H9 (cell line): Measurements from ENCODE around the gene EHBP1. TPM values are rescaled to one million over a fixed set of nuclear protein-coding genes. Genes with fewer than 3 reads are reported as not detected.

Experiments
- DNase-seq: peaks from one replicate; pipeline ENCODE4 v3.0.0-alpha.2; 2017
- H2AFZ ChIP-seq: one replicate; pipeline ENCODE4 v1.6.1; 2013; ENCODE audit warnings: mild to moderate bottlenecking, low read length, control low read depth, moderate library complexity
- H2AK5ac ChIP-seq: 2 replicates; pipeline ENCODE4 v1.6.1; 2013; ENCODE audit warnings: low read length, control low read depth, mixed read lengths; ENCODE audit not compliant: insufficient read length
- H2BK120ac ChIP-seq: one replicate; pipeline ENCODE4 v1.6.1; 2013; ENCODE audit warnings: low read depth, mild to moderate bottlenecking, low read length, control low read depth, inconsistent platforms; ENCODE audit not compliant: poor library complexity, severe bottlenecking
- H2BK12ac ChIP-seq: 2 replicates; pipeline ENCODE4 v1.6.1; 2013; ENCODE audit warnings: low read length, control low read depth, mixed read lengths, low read depth; ENCODE audit not compliant: insufficient read length
- H2BK15ac ChIP-seq: 2 replicates; pipeline ENCODE4 v1.6.1; 2013; ENCODE audit warnings: low read depth, low read length, control low read depth
- H2BK20ac ChIP-seq: one replicate; pipeline ENCODE4 v1.6.1; 2013; ENCODE audit warnings: low read depth, mild to moderate bottlenecking, low read length, control low read depth, inconsistent platforms; ENCODE audit not compliant: poor library complexity, severe bottlenecking
- H2BK5ac ChIP-seq: 2 replicates; pipeline ENCODE4 v1.6.1; 2013; ENCODE audit warnings: low read length, control low read depth, mixed read lengths; ENCODE audit not compliant: insufficient read length
- H3K14ac ChIP-seq: 2 replicates; pipeline ENCODE4 v1.6.1; 2013; ENCODE audit warnings: low read length, control low read depth; ENCODE audit not compliant: insufficient read depth
- H3K18ac ChIP-seq: 2 replicates; pipeline ENCODE4 v1.6.1; 2013; ENCODE audit warnings: low read depth, mild to moderate bottlenecking, mixed read lengths, low read length, control low read depth; ENCODE audit not compliant: insufficient read length
- H3K23ac ChIP-seq: 2 replicates; pipeline ENCODE4 v1.6.1; 2013; ENCODE audit warnings: low read length, control low read depth, mixed read lengths, low read depth; ENCODE audit not compliant: insufficient read length
- H3K23me2 ChIP-seq: 2 replicates; pipeline ENCODE4 v1.6.1; 2013; ENCODE audit warnings: low read depth, mild to moderate bottlenecking, mixed read lengths, low read length, control low read depth; ENCODE audit not compliant: insufficient read length, poor library complexity, severe bottlenecking
- H3K27ac ChIP-seq: 2 replicates; pipeline ENCODE4 v1.5.1; 2013; ENCODE audit warnings: low read length, control low read depth, mixed read lengths, low read depth; ENCODE audit not compliant: insufficient read length
- H3K27me3 ChIP-seq: 2 replicates; pipeline ENCODE4 v1.6.1; 2013; ENCODE audit warnings: low read length, control low read depth, inconsistent platforms; ENCODE audit not compliant: insufficient read depth
- H3K4ac ChIP-seq: 2 replicates; pipeline ENCODE4 v1.6.1; 2013; ENCODE audit warnings: low read depth, mild to moderate bottlenecking, control low read depth, inconsistent platforms, low read length, moderate library complexity
- H3K4me1 ChIP-seq: 2 replicates; pipeline ENCODE4 v1.6.1; 2013; ENCODE audit warnings: low read length, control low read depth, inconsistent platforms; ENCODE audit not compliant: insufficient read depth
- H3K4me2 ChIP-seq: 2 replicates; pipeline ENCODE4 v1.6.1; 2013; ENCODE audit warnings: low read length, control low read depth, mixed read lengths; ENCODE audit not compliant: insufficient read length, insufficient read depth
- H3K56ac ChIP-seq: 2 replicates; pipeline ENCODE4 v1.6.1; 2013; ENCODE audit warnings: low read depth, mild to moderate bottlenecking, mixed read lengths, low read length, control low read depth; ENCODE audit not compliant: insufficient read length
- H3K79me1 ChIP-seq: 2 replicates; pipeline ENCODE4 v1.6.1; 2013; ENCODE audit warnings: low read depth, mild to moderate bottlenecking, moderate library complexity, low read length, control low read depth, inconsistent platforms; ENCODE audit not compliant: insufficient read depth, poor library complexity, severe bottlenecking
- H3K79me2 ChIP-seq: 2 replicates; pipeline ENCODE4 v1.6.1; 2013; ENCODE audit warnings: low read length, control low read depth, inconsistent platforms; ENCODE audit not compliant: insufficient read depth
- H3K9ac ChIP-seq: 2 replicates; pipeline ENCODE4 v1.6.1; 2013; ENCODE audit warnings: low read length, control low read depth, mixed read lengths; ENCODE audit not compliant: insufficient read length; ENCODE audit errors: extremely low read depth
- H3K9me3 ChIP-seq: one replicate; pipeline ENCODE4 v1.6.1; 2013; ENCODE audit warnings: low read depth, low read length, inconsistent platforms; ENCODE audit not compliant: control insufficient read depth
- H3T11ph ChIP-seq: one replicate; pipeline ENCODE4 v1.6.1; 2013; ENCODE audit warnings: mild to moderate bottlenecking, low read length, control low read depth, inconsistent platforms
- H4K20me1 ChIP-seq: one replicate; pipeline ENCODE4 v1.6.1; 2013; ENCODE audit not compliant: control insufficient read depth, insufficient read length, insufficient read depth
- H4K5ac ChIP-seq: 2 replicates; pipeline ENCODE4 v1.6.1; 2013; ENCODE audit warnings: low read depth, mild to moderate bottlenecking, mixed read lengths, low read length, control low read depth; ENCODE audit not compliant: insufficient read length
- H4K8ac ChIP-seq: replicated peaks from 2 replicates; pipeline ENCODE4 v1.6.1; 2013; ENCODE audit warnings: low read length, control low read depth, mixed read lengths, low read depth; ENCODE audit not compliant: insufficient read length
- H4K91ac ChIP-seq: 2 replicates; pipeline ENCODE4 v1.6.1; 2013; ENCODE audit warnings: low read depth, mild to moderate bottlenecking, moderate library complexity, mixed read lengths, low read length, control low read depth; ENCODE audit not compliant: insufficient read length
- H3K27ac Mint-ChIP-seq, 3 experiments: 2 replicates in 2 of 3; 3 replicates in 1 of 3; pipeline ENCODE4 v1.8.0; 2020 to 2021; ENCODE audit warnings: mixed read lengths in 3 of 3, mild to moderate bottlenecking in 1 of 3, moderate library complexity in 1 of 3
- H3K27me3 Mint-ChIP-seq: 2 replicates; pipeline ENCODE4 v1.8.0; 2021; ENCODE audit warnings: low read depth, mild to moderate bottlenecking, moderate library complexity, mixed read lengths
- H3K36me3 Mint-ChIP-seq, 3 experiments: 2 replicates in 2 of 3; 3 replicates in 1 of 3; pipeline ENCODE4 v1.8.0; 2020 to 2021; ENCODE audit warnings: low read depth in 3 of 3, mixed read lengths in 3 of 3; ENCODE audit not compliant: insufficient read depth in 1 of 3
- H3K4me1 Mint-ChIP-seq, 2 experiments: 2 replicates each; pipeline ENCODE4 v1.8.0; 2020; ENCODE audit warnings: mixed read lengths in 2 of 2
- H3K4me3 Mint-ChIP-seq, 2 experiments: 2 replicates in 1 of 2; 3 replicates in 1 of 2; pipeline ENCODE4 v1.8.0; 2020 to 2021; ENCODE audit warnings: mild to moderate bottlenecking in 2 of 2, mixed read lengths in 2 of 2, moderate library complexity in 1 of 2
- H3K9me3 Mint-ChIP-seq, 2 experiments: 2 replicates in 1 of 2; 3 replicates in 1 of 2; pipeline ENCODE4 v1.8.0; 2020; ENCODE audit warnings: mild to moderate bottlenecking in 2 of 2, mixed read lengths in 2 of 2, moderate library complexity in 1 of 2
- CTCF ChIP-seq: fragments of 200-600 bp; sonication (generic); conservative IDR thresholded peaks from 3 replicates; pipeline ENCODE4 v1.8.0; 2021; ENCODE audit warnings: antibody characterized with exemption, mild to moderate bottlenecking
- WGBS: extraction: QIAGEN DNeasy Blood & Tissue Kit; methylation state at CpG from one replicate; pipeline ENCODE4 v1.1.7; 2013; ENCODE audit warnings: missing lambda C conversion rate, low lambda C conversion rate, mixed read lengths; ENCODE audit not compliant: insufficient read length; ENCODE audit errors: extremely low coverage; 5-methylcytosine and 5-hydroxymethylcytosine counted together
- total RNA-seq: library from RNA; stranded (reverse); gene quantifications from 2 replicates; pipeline ENCODE4 v1.2.1, GENCODE V29; 2021

The EHBP1 gene
- total RNA-seq, 1 experiment from 2014 or later: 35.6 TPM

DNA sequence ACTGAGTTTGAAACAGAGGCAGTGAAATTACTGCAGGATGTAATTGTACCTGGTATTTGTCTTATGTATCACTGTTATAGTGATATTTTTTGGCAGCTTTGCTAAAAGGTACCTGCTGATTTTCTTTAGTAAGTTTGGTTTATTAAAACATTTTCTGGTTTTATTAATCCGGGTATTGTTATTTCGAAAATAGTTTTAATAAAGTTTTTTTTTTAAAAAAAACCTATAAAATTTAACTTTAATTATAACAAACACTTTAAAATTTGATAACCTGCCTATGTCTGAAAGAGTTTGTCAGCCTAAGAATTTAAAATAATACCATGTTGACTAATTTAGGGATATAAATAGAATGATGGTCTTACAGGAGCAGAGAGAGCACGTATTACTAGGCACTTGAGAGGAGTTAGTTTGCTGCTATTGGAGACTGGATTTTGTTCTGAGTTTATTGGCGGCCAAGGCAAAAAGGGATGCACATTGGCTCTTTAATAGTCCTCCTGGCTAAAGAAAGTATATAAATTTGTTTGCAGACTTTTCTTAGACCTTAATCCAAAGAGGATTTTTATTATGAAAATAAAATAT lies 12.1 kb downstream of the EHBP1 start:
- Histone ChIP-seq H3K23me2 (no peaks in the 10 kb centered on the region), H3K4me1 (no peaks in the 10 kb centered on the region), H2BK120ac (no peak overlapping the region), H4K91ac (no peak overlapping the region), H3K14ac (no peak overlapping the region), H3K56ac (no peak overlapping the region), H2BK15ac (no peak overlapping the region), H2BK5ac (no peak overlapping the region), H3K79me1 (no peaks in the 10 kb centered on the region), H2BK12ac (no peak overlapping the region), H3K27ac (no peak overlapping the region), H2AFZ (no peak overlapping the region), H3K4ac (no peak overlapping the region), H4K8ac (no peak overlapping the region), H3K9ac (no peak overlapping the region), H3K23ac (no peak overlapping the region), H2AK5ac (no peak overlapping the region), H3K18ac (no peak overlapping the region), H3K9me3 (no peaks in the 10 kb centered on the region), H3T11ph (no peak overlapping the region), H2BK20ac (no peak overlapping the region), H3K27me3 (no peaks in the 10 kb centered on the region), H4K20me1 (no peaks in the 10 kb centered on the region), H3K4me2 (no peak overlapping the region), H3K79me2 (peaks cover 3% of the 10 kb centered on the region; the same call in 1 of the 2 replicates), H4K5ac (no peak overlapping the region)
- no peak overlapping the region for H3K4me3 Mint-ChIP-seq
- no peak for DNase-seq
- H3K9me3 Mint-ChIP-seq: peaks cover 0 to 2% of the 10 kb centered on the region in 2 experiments; a peak in 2 of 5 replicates
- H3K36me3 Mint-ChIP-seq: peaks cover 7 to 17% (median 16%) of the 10 kb centered on the region in 3 experiments
- H3K4me1 Mint-ChIP-seq: no peaks in the 10 kb centered on the region
- no peak overlapping the region for H3K27ac Mint-ChIP-seq
- WGBS: no CpG with 5 or more reads among the region's 4 CpGs
- no peak for TF ChIP-seq CTCF
- no peaks in the 10 kb centered on the region for H3K27me3 Mint-ChIP-seq
